Measurements from ENCODE around the gene KERA.

The KERA gene

DNA sequence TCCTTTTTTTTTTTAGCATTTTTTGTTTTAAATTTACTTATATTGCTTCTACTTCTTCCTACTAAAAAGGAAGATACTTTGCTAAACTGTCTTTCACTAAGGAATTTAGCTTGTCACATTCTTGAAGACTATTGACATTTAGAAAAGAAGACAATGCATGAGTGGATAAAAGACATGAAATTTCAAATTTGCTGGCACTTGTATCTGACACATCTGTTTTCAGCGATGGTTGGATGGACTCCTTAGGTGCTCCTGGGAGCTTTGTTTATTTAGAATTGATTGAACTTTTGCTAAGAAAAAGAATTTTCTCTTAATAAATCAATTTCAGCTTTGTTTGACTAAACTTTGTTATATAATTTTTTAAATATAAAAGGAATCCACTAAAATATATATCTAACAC is 3.3 kb upstream of the KERA start:
- no peak overlapping the region for H3K4me3 Mint-ChIP-seq
- H3K9me3 Mint-ChIP-seq, result peaks cover 7% of the 10 kb centered on the region
- no peak overlapping the region for H3K27ac Mint-ChIP-seq (ENCODE audit: low read depth)
- no peak for DNase-seq (ENCODE audit: low spot score in 2 of 2)
- H3K27me3 Mint-ChIP-seq, result no peaks in the 10 kb centered on the region
- ATAC-seq (replicated peaks; ENCODE audit: extremely low read depth, poor library complexity, severe bottlenecking), result no peak
- no peaks in the 10 kb centered on the region for H3K4me1 Mint-ChIP-seq
- H3K36me3 Mint-ChIP-seq (ENCODE audit: insufficient read depth), result no peaks in the 10 kb centered on the region

DNA sequence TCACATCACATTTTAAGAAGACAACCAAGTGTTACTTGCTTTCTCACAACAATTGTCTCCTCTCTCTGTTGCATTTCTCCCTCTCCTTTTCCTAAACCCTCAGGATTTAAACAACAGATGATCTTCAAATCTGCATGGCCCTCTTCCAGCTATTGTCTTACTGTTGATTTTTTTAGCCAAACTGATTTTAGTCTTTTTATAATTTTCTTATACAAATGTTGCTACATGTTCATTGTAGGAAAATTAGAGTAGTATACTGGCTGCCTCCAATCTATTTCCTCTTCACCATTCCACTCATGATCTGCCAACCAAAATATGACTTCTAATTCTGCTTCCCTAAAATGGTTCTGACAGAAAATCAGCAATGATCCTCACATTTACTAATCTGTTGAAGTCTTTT is 1.4 kb upstream of the KERA start:
- no peak overlapping the region for H3K4me3 Mint-ChIP-seq
- ATAC-seq (replicated peaks; ENCODE audit: extremely low read depth, poor library complexity, severe bottlenecking), result no peak
- no peak overlapping the region for H3K27ac Mint-ChIP-seq (ENCODE audit: low read depth)
- DNase-seq (ENCODE audit: low spot score in 2 of 2), result no peak
- H3K4me1 Mint-ChIP-seq, result no peaks in the 10 kb centered on the region
- H3K27me3 Mint-ChIP-seq, result no peaks in the 10 kb centered on the region
- peaks cover 7% of the 10 kb centered on the region for H3K9me3 Mint-ChIP-seq
- H3K36me3 Mint-ChIP-seq (ENCODE audit: insufficient read depth), result no peaks in the 10 kb centered on the region

- Mint-ChIP-seq H3K4me3 (no peak overlapping the region), H3K27me3 (no peaks in the 10 kb centered on the region), H3K9me3 (peaks cover 7% of the 10 kb centered on the region), H3K4me1 (no peaks in the 10 kb centered on the region), H3K36me3 (ENCODE audit: insufficient read depth) (no peaks in the 10 kb centered on the region), H3K27ac (ENCODE audit: low read depth) (no peak overlapping the region)
- ATAC-seq (replicated peaks; ENCODE audit: extremely low read depth, poor library complexity, severe bottlenecking) (no peak), DNase-seq (ENCODE audit: low spot score in 2 of 2) (no peak)
Observed at GRCh38 chr12:91058786-91059185, 962 bp upstream of the KERA start.

DNA sequence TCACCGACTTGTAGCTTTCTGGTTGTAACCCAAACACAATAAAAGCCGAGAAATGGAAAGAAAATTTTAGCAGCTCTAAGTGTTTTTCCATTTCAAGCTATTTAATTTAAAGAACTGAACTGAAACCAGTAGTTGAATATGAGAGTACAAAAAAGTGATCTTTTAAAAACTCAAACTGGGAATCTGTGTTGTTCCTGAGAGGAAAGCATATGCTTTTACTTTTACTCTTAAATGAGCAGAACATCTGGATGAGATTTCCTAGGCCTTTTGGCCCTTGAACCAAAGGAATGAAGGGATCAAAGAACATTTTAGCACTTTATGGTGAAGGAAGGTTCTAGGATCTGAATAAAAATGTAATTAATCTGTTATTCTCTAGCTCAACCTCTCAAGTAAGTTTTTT is 1.3 kb downstream of the KERA start:
- ATAC-seq (replicated peaks; ENCODE audit: extremely low read depth, poor library complexity, severe bottlenecking), result no peak
- Mint-ChIP-seq H3K36me3 (ENCODE audit: insufficient read depth) (no peaks in the 10 kb centered on the region), H3K4me1 (no peaks in the 10 kb centered on the region), H3K27me3 (no peaks in the 10 kb centered on the region), H3K4me3 (no peak overlapping the region), H3K27ac (ENCODE audit: low read depth) (no peak overlapping the region), H3K9me3 (peaks cover 7% of the 10 kb centered on the region)
- DNase-seq (ENCODE audit: low spot score in 2 of 2), result no peak

- Mint-ChIP-seq H3K27ac (ENCODE audit: low read depth) (no peak overlapping the region), H3K27me3 (no peaks in the 10 kb centered on the region), H3K4me1 (no peaks in the 10 kb centered on the region), H3K9me3 (peaks cover 7% of the 10 kb centered on the region), H3K4me3 (no peak overlapping the region), H3K36me3 (ENCODE audit: insufficient read depth) (no peaks in the 10 kb centered on the region)
- ATAC-seq (replicated peaks; ENCODE audit: extremely low read depth, poor library complexity, severe bottlenecking) (no peak), DNase-seq (ENCODE audit: low spot score in 2 of 2) (no peak)
Observed at GRCh38 chr12:91055976-91056375, 1.8 kb downstream of the KERA start.

DNA sequence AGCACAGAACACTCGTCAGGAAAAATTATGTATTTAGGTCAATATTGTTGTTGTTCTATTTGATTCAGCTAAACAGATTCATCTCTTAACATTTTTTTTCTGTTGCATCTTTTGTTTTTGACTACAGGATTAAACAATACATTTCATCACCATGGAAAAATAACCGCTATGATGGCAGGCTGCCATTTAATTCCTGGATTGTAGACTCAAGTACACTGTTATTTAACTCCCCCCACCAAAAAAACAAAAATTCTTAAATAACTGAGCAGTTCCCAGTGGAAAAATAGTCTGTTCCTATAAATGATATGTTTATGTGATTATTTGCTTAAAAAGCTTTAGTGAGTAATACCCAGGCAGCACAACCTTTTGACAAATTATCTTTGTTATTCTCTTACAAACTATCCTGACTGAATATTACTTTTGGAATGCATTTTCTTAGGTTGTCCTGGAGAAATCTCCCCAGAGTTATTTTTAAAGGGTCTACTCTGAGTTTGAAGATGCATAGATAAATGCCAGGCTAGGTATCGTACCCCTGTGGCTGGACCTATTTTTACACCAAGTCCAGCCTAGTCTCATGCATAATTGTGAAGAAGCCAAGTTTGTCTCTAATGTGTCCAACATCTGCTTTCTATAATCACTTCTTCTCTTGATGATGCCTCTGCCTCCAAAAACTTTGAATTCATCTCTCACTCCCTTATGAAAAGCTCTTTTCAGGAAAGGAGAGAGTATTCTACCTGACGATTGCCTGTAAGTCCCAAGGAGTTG is 3.7 kb downstream of the KERA start:
- H3K27ac Mint-ChIP-seq (ENCODE audit: low read depth), result no peak overlapping the region
- no peak for DNase-seq (ENCODE audit: low spot score in 2 of 2)
- no peaks in the 10 kb centered on the region for H3K9me3 Mint-ChIP-seq
- H3K4me1 Mint-ChIP-seq, result no peaks in the 10 kb centered on the region
- no peak for ATAC-seq (replicated peaks; ENCODE audit: extremely low read depth, poor library complexity, severe bottlenecking)
- no peaks in the 10 kb centered on the region for H3K36me3 Mint-ChIP-seq (ENCODE audit: insufficient read depth)
- H3K27me3 Mint-ChIP-seq, result no peaks in the 10 kb centered on the region
- no peak overlapping the region for H3K4me3 Mint-ChIP-seq

DNA sequence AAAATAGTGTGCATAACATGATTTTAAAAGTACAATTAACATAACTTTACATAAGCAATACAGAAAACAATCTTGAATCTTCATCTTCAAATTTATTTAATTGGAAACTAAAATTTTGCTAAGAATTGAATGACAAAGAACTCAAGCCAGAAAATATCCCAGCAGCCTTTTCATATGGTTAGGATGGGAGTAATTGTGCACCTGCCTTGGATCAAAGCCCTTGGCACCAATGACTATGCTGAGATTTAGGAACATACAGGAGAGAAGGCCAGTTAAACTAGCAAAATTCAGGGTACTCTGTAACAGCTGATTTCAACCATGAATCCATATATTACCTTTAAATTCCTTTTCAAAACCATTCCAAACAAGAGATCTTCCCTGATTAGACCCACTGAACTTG is 5.8 kb downstream of the KERA start:
- no peak overlapping the region for H3K27ac Mint-ChIP-seq (ENCODE audit: low read depth)
- H3K9me3 Mint-ChIP-seq, result no peaks in the 10 kb centered on the region
- no peak overlapping the region for H3K4me3 Mint-ChIP-seq
- no peak for DNase-seq (ENCODE audit: low spot score in 2 of 2)
- H3K27me3 Mint-ChIP-seq, result no peaks in the 10 kb centered on the region
- no peak for ATAC-seq (replicated peaks; ENCODE audit: extremely low read depth, poor library complexity, severe bottlenecking)
- no peaks in the 10 kb centered on the region for H3K4me1 Mint-ChIP-seq
- H3K36me3 Mint-ChIP-seq (ENCODE audit: insufficient read depth), result no peaks in the 10 kb centered on the region

DNA sequence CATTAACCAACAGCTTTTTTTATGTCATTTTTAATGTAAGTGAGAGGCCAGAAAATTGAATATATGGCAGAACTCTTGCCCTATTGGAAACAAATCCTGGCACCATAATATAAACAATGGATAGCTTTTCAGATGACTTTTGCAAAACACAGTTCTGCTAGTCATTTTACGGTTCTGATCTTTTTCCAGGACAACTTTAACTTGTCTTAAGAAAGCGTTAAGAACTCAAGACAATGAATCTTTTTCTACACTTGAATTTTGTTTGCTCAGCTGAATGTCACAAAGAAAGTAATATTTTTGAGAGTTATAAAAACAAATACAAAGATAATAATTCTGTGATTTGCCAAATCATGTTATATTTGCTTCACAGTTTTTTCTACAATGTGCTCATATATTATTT is 13.2 kb downstream of the KERA start:
- Mint-ChIP-seq H3K27ac (ENCODE audit: low read depth) (no peak overlapping the region), H3K4me3 (no peak overlapping the region), H3K27me3 (no peaks in the 10 kb centered on the region), H3K4me1 (no peaks in the 10 kb centered on the region), H3K36me3 (ENCODE audit: insufficient read depth) (no peaks in the 10 kb centered on the region), H3K9me3 (no peaks in the 10 kb centered on the region)
- DNase-seq (ENCODE audit: low spot score in 2 of 2) (no peak), ATAC-seq (replicated peaks; ENCODE audit: extremely low read depth, poor library complexity, severe bottlenecking) (no peak)

DNA sequence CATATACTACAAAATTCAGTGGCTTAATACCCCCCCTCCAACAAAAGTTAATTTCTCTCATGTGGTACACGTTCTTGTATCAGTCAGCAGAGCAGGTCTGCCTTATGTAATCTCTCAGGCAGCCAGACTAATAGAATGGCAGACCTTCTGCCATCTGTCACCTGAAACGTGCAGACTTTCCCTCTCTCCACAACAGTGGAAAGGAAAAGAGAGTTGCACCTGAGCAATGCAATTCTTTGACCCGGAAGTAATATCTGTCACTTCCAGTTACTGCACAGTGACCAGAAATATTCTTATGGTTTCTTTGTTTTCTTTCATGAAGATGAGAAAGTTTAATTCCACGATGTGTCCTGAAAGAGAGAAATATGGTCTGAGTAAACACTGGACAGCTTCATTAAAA is 14.4 kb downstream of the KERA start:
- H3K36me3 Mint-ChIP-seq (ENCODE audit: insufficient read depth), result no peaks in the 10 kb centered on the region
- H3K27ac Mint-ChIP-seq (ENCODE audit: low read depth), result no peak overlapping the region
- H3K4me1 Mint-ChIP-seq, result no peaks in the 10 kb centered on the region
- H3K4me3 Mint-ChIP-seq, result no peak overlapping the region
- ATAC-seq (replicated peaks; ENCODE audit: extremely low read depth, poor library complexity, severe bottlenecking) (no peak), DNase-seq (ENCODE audit: low spot score in 2 of 2) (no peak)
- H3K27me3 Mint-ChIP-seq, result no peaks in the 10 kb centered on the region
- no peaks in the 10 kb centered on the region for H3K9me3 Mint-ChIP-seq

- Mint-ChIP-seq H3K27ac (ENCODE audit: low read depth) (no peak overlapping the region), H3K27me3 (no peaks in the 10 kb centered on the region), H3K36me3 (ENCODE audit: insufficient read depth) (no peaks in the 10 kb centered on the region), H3K4me3 (no peak overlapping the region), H3K9me3 (no peaks in the 10 kb centered on the region), H3K4me1 (no peaks in the 10 kb centered on the region)
- no peak for DNase-seq (ENCODE audit: low spot score in 2 of 2)
- ATAC-seq (replicated peaks; ENCODE audit: extremely low read depth, poor library complexity, severe bottlenecking), result no peak
Observed at GRCh38 chr12:91040096-91040755, 17.6 kb downstream of the KERA start.

DNA sequence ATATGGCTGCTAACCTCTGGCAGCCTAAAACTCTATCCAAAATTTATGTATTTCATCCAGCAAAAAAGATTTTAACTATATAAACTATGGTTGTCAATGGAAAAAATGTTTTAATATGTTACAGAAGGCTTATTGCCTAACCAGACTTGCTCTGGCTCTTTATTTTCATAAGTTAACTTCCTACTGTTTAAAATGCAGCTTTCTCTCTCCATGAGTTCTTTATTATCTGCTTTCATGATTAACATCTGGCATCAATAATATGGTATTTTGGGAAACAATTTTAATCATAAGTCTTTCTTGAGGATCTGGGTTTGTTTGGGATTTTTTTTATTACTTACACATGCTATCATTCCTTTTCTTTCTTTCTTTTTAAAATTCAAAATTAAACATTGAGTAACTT is 20.5 kb downstream of the KERA start:
- DNase-seq (ENCODE audit: low spot score in 2 of 2) (no peak), ATAC-seq (replicated peaks; ENCODE audit: extremely low read depth, poor library complexity, severe bottlenecking) (no peak)
- Mint-ChIP-seq H3K4me3 (no peak overlapping the region), H3K4me1 (no peaks in the 10 kb centered on the region), H3K36me3 (ENCODE audit: insufficient read depth) (no peaks in the 10 kb centered on the region), H3K27me3 (no peaks in the 10 kb centered on the region), H3K9me3 (no peaks in the 10 kb centered on the region), H3K27ac (ENCODE audit: low read depth) (no peak overlapping the region)

DNA sequence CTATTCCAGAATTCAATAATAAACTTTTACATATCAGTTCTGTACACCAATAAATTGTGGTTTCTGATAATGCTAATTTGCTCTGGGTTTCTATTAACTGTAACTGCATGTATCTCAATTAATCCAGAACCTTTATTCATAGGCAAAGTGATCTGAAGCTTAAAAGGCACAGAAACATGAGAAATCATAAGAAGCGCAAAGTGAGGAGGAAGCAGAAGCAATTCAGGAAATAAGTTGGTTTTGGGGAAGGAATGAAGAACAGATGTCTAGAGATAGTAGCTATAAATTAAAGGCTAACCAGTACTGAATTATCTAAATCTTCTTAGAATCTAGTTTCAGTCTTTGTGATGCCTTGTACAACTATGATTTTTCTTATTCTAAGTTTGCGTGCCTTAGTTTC is 24.6 kb downstream of the KERA start:
- no peak for DNase-seq (ENCODE audit: low spot score in 2 of 2)
- no peaks in the 10 kb centered on the region for H3K36me3 Mint-ChIP-seq (ENCODE audit: insufficient read depth)
- no peaks in the 10 kb centered on the region for H3K4me1 Mint-ChIP-seq
- H3K9me3 Mint-ChIP-seq, result no peaks in the 10 kb centered on the region
- no peak for ATAC-seq (replicated peaks; ENCODE audit: extremely low read depth, poor library complexity, severe bottlenecking)
- no peak overlapping the region for H3K27ac Mint-ChIP-seq (ENCODE audit: low read depth)
- no peaks in the 10 kb centered on the region for H3K27me3 Mint-ChIP-seq
- no peak overlapping the region for H3K4me3 Mint-ChIP-seq

DNA sequence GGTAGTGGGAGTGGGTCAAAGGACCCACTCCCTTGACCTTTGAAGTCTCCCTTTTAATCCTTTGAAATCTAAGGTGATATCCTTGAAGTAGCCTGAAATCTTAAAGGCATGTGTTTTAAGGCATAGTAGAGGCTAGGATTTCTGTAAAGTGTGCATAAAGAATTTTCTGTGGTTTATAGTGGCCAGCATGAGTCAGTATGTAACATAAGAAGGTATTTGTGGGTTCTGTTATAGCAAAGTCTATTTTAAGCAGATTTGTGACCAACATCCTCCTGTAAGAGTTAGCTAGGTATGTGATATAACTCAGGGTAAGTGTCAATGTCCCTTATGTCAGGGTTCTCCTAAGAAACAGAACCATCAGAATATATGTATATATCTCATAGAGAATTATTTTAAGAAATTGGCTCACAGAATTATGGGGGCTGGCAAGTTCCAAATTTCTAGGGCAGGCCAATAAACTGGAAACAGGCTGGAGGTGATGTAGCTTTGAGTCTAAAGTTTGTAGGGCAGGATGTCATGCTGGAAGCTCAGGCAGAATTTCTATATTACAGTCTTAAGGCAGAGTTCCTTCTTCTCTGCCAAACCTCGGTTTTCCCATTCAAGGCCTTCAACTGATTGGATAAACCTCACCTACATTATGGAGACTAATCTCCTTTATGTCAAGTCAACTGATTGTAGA is 34.4 kb downstream of the KERA start:
- ATAC-seq (replicated peaks; ENCODE audit: extremely low read depth, poor library complexity, severe bottlenecking) (no peak), DNase-seq (ENCODE audit: low spot score in 2 of 2) (no peak)
- no peaks in the 10 kb centered on the region for H3K9me3 Mint-ChIP-seq
- H3K27me3 Mint-ChIP-seq, result no peaks in the 10 kb centered on the region
- H3K36me3 Mint-ChIP-seq (ENCODE audit: insufficient read depth), result no peaks in the 10 kb centered on the region
- no peak overlapping the region for H3K4me3 Mint-ChIP-seq
- H3K27ac Mint-ChIP-seq (ENCODE audit: low read depth), result no peak overlapping the region
- H3K4me1 Mint-ChIP-seq, result no peaks in the 10 kb centered on the region

All from central memory CD8-positive, alpha-beta T cell (primary cell).